Hepatocyte (in vitro differentiated cells): ENCODE data around the gene HAUS6. TPM values are rescaled to one million over a fixed set of nuclear protein-coding genes. Genes with fewer than 3 reads are reported as not detected.

Source experiments
- DNase-seq: peaks from one replicate; pipeline ENCODE4 v3.0.0-alpha.2; 2016; ENCODE audit warnings: low spot score
- H2AFZ ChIP-seq: fragments of 200-600 bp; sonication (generic); 2 replicates; pipeline ENCODE4 v1.6.0; 2016; ENCODE audit warnings: antibody characterized with exemption, mild to moderate bottlenecking
- H3K27ac ChIP-seq: fragments of 200-600 bp; sonication (generic); 2 replicates; pipeline ENCODE4 v1.5.1; 2016; ENCODE audit warnings: mild to moderate bottlenecking
- H3K27me3 ChIP-seq: fragments of 200-600 bp; sonication (generic); 2 replicates; pipeline ENCODE4 v1.6.1; 2016
- H3K36me3 ChIP-seq: fragments of 200-600 bp; sonication (generic); replicated peaks from 2 replicates; pipeline ENCODE4 v1.5.1; 2016; ENCODE audit warnings: low read depth; ENCODE audit not compliant: insufficient read depth
- H3K4me1 ChIP-seq: fragments of 200-600 bp; sonication (generic); 2 replicates; pipeline ENCODE4 v1.5.1; 2016; ENCODE audit warnings: mild to moderate bottlenecking, moderate library complexity; ENCODE audit not compliant: insufficient read depth
- H3K4me2 ChIP-seq: fragments of 200-600 bp; sonication (generic); 2 replicates; pipeline ENCODE4 v1.6.0; 2016
- H3K4me3 ChIP-seq: fragments of 200-600 bp; sonication (generic); 2 replicates; pipeline ENCODE4 v1.5.1; 2016; ENCODE audit warnings: mild to moderate bottlenecking
- H3K79me2 ChIP-seq: fragments of 200-600 bp; sonication (generic); 2 replicates; pipeline ENCODE4 v1.6.0; 2017; ENCODE audit warnings: mild to moderate bottlenecking
- H3K9me2 ChIP-seq: fragments of 200-600 bp; sonication (generic); replicated peaks from 2 replicates; pipeline ENCODE4 v1.6.0; 2017; ENCODE audit warnings: mild to moderate bottlenecking; ENCODE audit not compliant: insufficient read depth
- H3K9me3 ChIP-seq: fragments of 200-600 bp; sonication (generic); 2 replicates; pipeline ENCODE4 v1.5.1; 2016; ENCODE audit warnings: low read depth, mild to moderate bottlenecking
- H4K20me1 ChIP-seq: fragments of 200-600 bp; sonication (generic); 2 replicates; pipeline ENCODE4 v1.6.0; 2016; ENCODE audit warnings: mild to moderate bottlenecking; ENCODE audit not compliant: insufficient read depth, poor library complexity, severe bottlenecking
- CTCF ChIP-seq: fragments of 200-600 bp; sonication (generic); IDR thresholded peaks from 2 replicates; pipeline ENCODE4 v1.5.1; 2016; ENCODE audit warnings: antibody characterized with exemption, mild to moderate bottlenecking; ENCODE audit not compliant: poor library complexity
- EZH2 ChIP-seq: fragments of 200-600 bp; sonication (generic); IDR thresholded peaks from 2 replicates; pipeline ENCODE4 v1.6.1; 2016; ENCODE audit warnings: antibody characterized with exemption, mild to moderate bottlenecking, borderline replicate concordance
- EZH2phosphoT487 ChIP-seq: fragments of 200-600 bp; sonication (generic); IDR thresholded peaks from one replicate; pipeline ENCODE4 v1.6.1; 2018; ENCODE audit warnings: antibody characterized with exemption, mild to moderate bottlenecking, low read depth, moderate library complexity; ENCODE audit not compliant: unreplicated experiment, severe bottlenecking
- WGBS: methylation state at CpG from one replicate; pipeline ENCODE4 v1.1.6; 2016; ENCODE audit warnings: low lambda C conversion rate; ENCODE audit errors: missing lambda C conversion rate; 5-methylcytosine and 5-hydroxymethylcytosine counted together
- polyA plus RNA-seq: library from polyadenylated mRNA; unstranded; fragments of >200 nt; fragmentation: Nextera tagmentation; extraction: Ambion mirVana; gene quantifications from 2 replicates; pipeline ENCODE4 v1.2.1, GENCODE V29; 2016
- small RNA-seq: library from RNA; depleted of rRNA; stranded (forward); fragments of <200 nt; gene quantifications from one replicate; pipeline ENCODE3, GENCODE V24; 2014
- total RNA-seq: library from RNA; depleted of rRNA; stranded (reverse); fragments of >200 nt; gene quantifications from 2 replicates; pipeline ENCODE4 v1.2.3, GENCODE V29; 2014

Gene HAUS6
- total and polyA plus RNA-seq, 2 experiments from 2014 or later, result 2.2 to 10.7 TPM

- Histone ChIP-seq H3K27ac (no peak overlapping the region), H3K36me3 (no peaks in the 10 kb centered on the region), H3K4me1 (no peaks in the 10 kb centered on the region), H3K4me2 (no peak overlapping the region), H3K27me3 (no peaks in the 10 kb centered on the region), H3K79me2 (no peaks in the 10 kb centered on the region), H4K20me1 (no peaks in the 10 kb centered on the region), H2AFZ (no peak overlapping the region), H3K9me3 (no peaks in the 10 kb centered on the region), H3K4me3 (no peak overlapping the region), H3K9me2 (no peaks in the 10 kb centered on the region)
- TF ChIP-seq EZH2phosphoT487 (no peak), CTCF (no peak), EZH2 (no peak)
- DNase-seq, result no peak
- 82% methylated on average over 5 of the region's 5 CpGs for WGBS
Measured at GRCh38 chr9:19009391-19009965, 93.2 kb downstream of the HAUS6 start.

Small RNA genes lying within 50 kb of the gene (small RNA-seq; reads per million reads assigned to genes)
- gene RF00019 (not detected), gene RNU6-264P (not detected), gene SCARNA8 (20.6 reads per million, percentile 96 among the genes with 10 or more reads in this experiment)

Other genes with a start within 250 kb of the HAUS6 start
- not detected in 2 replicates for gene SAXO1, start 69.7 kb downstream of the HAUS6 start, total RNA-seq
- 0.04 and 0.17 TPM in 2 replicates for gene SAXO1, start 69.7 kb downstream of the HAUS6 start, polyA plus RNA-seq
- 63.8 and 84.2 TPM in 2 replicates for gene RRAGA, start 53.5 kb downstream of the HAUS6 start, total RNA-seq
- 127 and 147 TPM in 2 replicates for gene RRAGA, start 53.5 kb downstream of the HAUS6 start, polyA plus RNA-seq
- gene PLIN2, start 24.6 kb upstream of the HAUS6 start, total RNA-seq, result 402 and 427 TPM in 2 replicates
- 401 and 508 TPM in 2 replicates for gene PLIN2, start 24.6 kb upstream of the HAUS6 start, polyA plus RNA-seq
- 70.2 and 82.6 TPM in 2 replicates for gene DENND4C, start 127.8 kb upstream of the HAUS6 start, total RNA-seq
- gene DENND4C, start 127.8 kb upstream of the HAUS6 start, polyA plus RNA-seq, result 14.9 and 17.1 TPM in 2 replicates